PC-3 (cell line): Measurements from ENCODE around the gene TRAK1. TPM values are rescaled to one million over a fixed set of nuclear protein-coding genes. Genes with fewer than 3 reads are reported as not detected.

Source experiments
- ATAC-seq: fragments of 200-7000 bp; cut with Tn5 transposase; 2 replicates; pipeline ENCODE4 v1.9.1; 2020; ENCODE audit warnings: mild to moderate bottlenecking, moderate library complexity
- BruUV-seq: library from RNA; stranded (reverse); fragments of 400-500 nt; replicated peaks from 2 replicates; lab custom pipeline; 2021; lab: Mats Ljungman, UMichigan
- CTCF ChIA-PET: fragments of 300-600 bp; sonication (Branson Sonifier 250); formaldehyde crosslinking; loops from one replicate; lab custom pipeline; 2022; ENCODE audit warnings: antibody characterized with exemption; lab: Charles Lee
- POLR2A ChIA-PET: fragments of 300-600 bp; sonication (Branson Sonifier 250); formaldehyde crosslinking; loops from one replicate; lab custom pipeline; 2022; ENCODE audit warnings: antibody characterized with exemption; ENCODE audit not compliant: unreplicated experiment; lab: Charles Lee
- DNase-seq: peaks from one replicate; pipeline ENCODE4 v3.0.0-alpha.2; 2015
- H2AFZ ChIP-seq: fragments of 300-600 bp; sonication (generic); 2 replicates; pipeline ENCODE4 v1.6.0; 2016; ENCODE audit warnings: antibody characterized with exemption, low read length
- H3F3A ChIP-seq: fragments of 300-600 bp; sonication (generic); one replicate; pipeline ENCODE4 v1.6.0; 2017; ENCODE audit warnings: antibody characterized with exemption, low read length, control low read depth, mild to moderate bottlenecking; ENCODE audit not compliant: unreplicated experiment
- H3K27ac ChIP-seq: fragments of 300-600 bp; sonication (generic); 2 replicates; pipeline ENCODE4 v1.5.1; 2016; ENCODE audit warnings: mild to moderate bottlenecking, low read length
- H3K27me3 ChIP-seq: fragments of 300-600 bp; sonication (generic); 2 replicates; pipeline ENCODE4 v1.6.1; 2016; ENCODE audit warnings: low read length, mixed read lengths
- H3K36me3 ChIP-seq: fragments of 300-600 bp; sonication (generic); 2 replicates; pipeline ENCODE4 v1.6.1; 2016; ENCODE audit warnings: low read depth, mixed run types, low read length, mixed read lengths
- H3K4me1 ChIP-seq: fragments of 300-600 bp; sonication (generic); 2 replicates; pipeline ENCODE4 v1.5.1; 2016; ENCODE audit warnings: low read length; ENCODE audit not compliant: insufficient read depth
- H3K4me2 ChIP-seq: fragments of 300-600 bp; sonication (generic); 2 replicates; pipeline ENCODE4 v1.6.0; 2016; ENCODE audit warnings: low read length
- H3K4me3 ChIP-seq: fragments of 300-600 bp; sonication (generic); 2 replicates; pipeline ENCODE4 v1.5.1; 2016; ENCODE audit warnings: mild to moderate bottlenecking, low read length, mixed read lengths
- H3K79me2 ChIP-seq: fragments of 300-600 bp; sonication (generic); 2 replicates; pipeline ENCODE4 v1.6.1; 2017; ENCODE audit warnings: low read length, mixed read lengths
- H3K9ac ChIP-seq: fragments of 300-600 bp; sonication (generic); 2 replicates; pipeline ENCODE4 v1.6.0; 2016; ENCODE audit warnings: mild to moderate bottlenecking, low read length
- H3K9me2 ChIP-seq: fragments of 300-600 bp; sonication (generic); replicated peaks from 2 replicates; pipeline ENCODE4 v1.6.1; 2016; ENCODE audit warnings: mixed run types, low read length, mixed read lengths
- H3K9me3 ChIP-seq: fragments of 300-600 bp; sonication (generic); 2 replicates; pipeline ENCODE4 v1.6.1; 2016; ENCODE audit warnings: low read length, mixed read lengths
- H4K20me1 ChIP-seq: fragments of 300-600 bp; sonication (generic); 2 replicates; pipeline ENCODE4 v1.6.1; 2016; ENCODE audit warnings: low read length, mixed read lengths
- EZH2 ChIP-seq: fragments of 300-600 bp; sonication (generic); IDR thresholded peaks from one replicate; pipeline ENCODE4 v1.6.1; 2017; ENCODE audit warnings: antibody characterized with exemption, mild to moderate bottlenecking, low read length; ENCODE audit not compliant: unreplicated experiment
- EZH2phosphoT487 ChIP-seq: fragments of 300-600 bp; sonication (generic); IDR thresholded peaks from 2 replicates; pipeline ENCODE4 v1.6.1; 2018; ENCODE audit warnings: mild to moderate bottlenecking, antibody characterized with exemption, low read length, borderline replicate concordance
- intact Hi-C: fragments of 100-400 bp; cut with micrococcal nuclease; formaldehyde crosslinking; loops from 2 replicates; pipeline ENCODE4 v1.9.0; 2023
- total RNA-seq: library from RNA; depleted of rRNA; stranded (reverse); fragments of >200 nt; gene quantifications from 2 replicates; pipeline ENCODE4 v1.2.3, GENCODE V29; 2014
- TF ChIP-seq, protein P1 (sequence below): fragments of 300-600 bp; sonication (generic); conservative IDR thresholded peaks from 2 replicates; pipeline ENCODE4 v1.5.1; 2017; ENCODE audit warnings: antibody characterized with exemption, low read depth, mild to moderate bottlenecking, low read length

Gene TRAK1
- total RNA-seq, 1 experiment from 2014 or later = 23.4 TPM

DNA sequence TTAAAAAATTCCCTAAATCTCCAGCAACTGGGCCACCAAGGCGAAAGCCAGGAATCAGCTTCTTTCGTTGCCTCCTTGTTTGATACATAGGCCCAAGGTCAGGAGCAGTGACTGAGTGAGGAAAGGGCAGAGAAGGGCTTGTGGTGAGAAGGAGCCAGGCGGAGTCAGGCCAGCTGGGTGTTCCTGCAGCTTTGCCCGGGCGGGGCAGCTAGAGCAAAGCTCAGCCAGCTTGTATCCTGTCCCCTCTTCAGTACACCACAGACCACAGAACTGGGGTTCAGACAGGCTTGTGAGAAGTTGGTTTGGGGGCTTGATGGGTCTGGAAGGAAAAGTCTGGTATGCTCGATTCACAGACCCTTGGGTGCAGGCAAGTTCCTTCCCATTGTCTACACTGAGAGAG lies 122.3 kb downstream of the TRAK1 start:
- no TSS peak for BruUV-seq
- Histone ChIP-seq H3K36me3 (no peaks in the 10 kb centered on the region), H3K9me2 (no peaks in the 10 kb centered on the region), H3K9me3 (no peaks in the 10 kb centered on the region), H3F3A (no peaks in the 10 kb centered on the region), H2AFZ (no peak overlapping the region), H3K4me1 (peaks cover 15% of the 10 kb centered on the region; the same call in 1 of the 2 replicates), H3K4me3 (no peak overlapping the region), H4K20me1 (no peaks in the 10 kb centered on the region), H3K79me2 (no peaks in the 10 kb centered on the region), H3K9ac (no peak overlapping the region), H3K27ac (no peak overlapping the region), H3K27me3 (no peaks in the 10 kb centered on the region), H3K4me2 (no peak overlapping the region)
- peak; percentile 58 for ATAC-seq
- no peak for DNase-seq
- intact Hi-C loops = no loop called here
- POLR2A ChIA-PET = no interaction called here
- CTCF ChIA-PET = no interaction called here
- TF ChIP-seq EZH2 (no peak), EZH2phosphoT487 (no peak)
- TF ChIP-seq, protein P1, sequence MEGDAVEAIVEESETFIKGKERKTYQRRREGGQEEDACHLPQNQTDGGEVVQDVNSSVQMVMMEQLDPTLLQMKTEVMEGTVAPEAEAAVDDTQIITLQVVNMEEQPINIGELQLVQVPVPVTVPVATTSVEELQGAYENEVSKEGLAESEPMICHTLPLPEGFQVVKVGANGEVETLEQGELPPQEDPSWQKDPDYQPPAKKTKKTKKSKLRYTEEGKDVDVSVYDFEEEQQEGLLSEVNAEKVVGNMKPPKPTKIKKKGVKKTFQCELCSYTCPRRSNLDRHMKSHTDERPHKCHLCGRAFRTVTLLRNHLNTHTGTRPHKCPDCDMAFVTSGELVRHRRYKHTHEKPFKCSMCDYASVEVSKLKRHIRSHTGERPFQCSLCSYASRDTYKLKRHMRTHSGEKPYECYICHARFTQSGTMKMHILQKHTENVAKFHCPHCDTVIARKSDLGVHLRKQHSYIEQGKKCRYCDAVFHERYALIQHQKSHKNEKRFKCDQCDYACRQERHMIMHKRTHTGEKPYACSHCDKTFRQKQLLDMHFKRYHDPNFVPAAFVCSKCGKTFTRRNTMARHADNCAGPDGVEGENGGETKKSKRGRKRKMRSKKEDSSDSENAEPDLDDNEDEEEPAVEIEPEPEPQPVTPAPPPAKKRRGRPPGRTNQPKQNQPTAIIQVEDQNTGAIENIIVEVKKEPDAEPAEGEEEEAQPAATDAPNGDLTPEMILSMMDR = no peak

DNA sequence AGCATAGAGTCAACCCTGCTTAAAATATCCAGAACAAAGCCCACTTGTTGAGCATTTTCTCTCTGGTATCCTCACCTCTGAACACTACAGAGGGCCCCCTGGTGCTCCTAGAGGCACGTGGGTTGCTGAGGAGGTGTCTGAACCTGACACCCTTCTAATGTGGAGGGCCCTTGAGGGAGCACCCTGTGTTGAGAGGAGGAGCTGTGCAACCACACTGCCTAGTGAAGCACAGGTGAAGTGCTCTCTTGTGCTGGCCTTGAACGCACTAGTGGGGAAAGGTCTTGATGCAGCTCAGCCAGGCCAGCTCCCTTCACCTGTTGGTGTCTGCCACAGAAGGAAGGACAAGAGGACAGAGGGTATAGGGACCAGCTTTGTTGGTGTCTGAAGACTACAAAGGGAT lies 122.9 kb downstream of the TRAK1 start:
- H4K20me1 ChIP-seq = no peaks in the 10 kb centered on the region
- no peaks in the 10 kb centered on the region for H3K36me3 ChIP-seq
- peaks cover 15% of the 10 kb centered on the region; the same call in 1 of the 2 replicates for H3K4me1 ChIP-seq
- H3K4me2 ChIP-seq = no peak overlapping the region
- no peaks in the 10 kb centered on the region for H3K79me2 ChIP-seq
- H3K4me3 ChIP-seq = no peak overlapping the region
- no peak overlapping the region for H3K9ac ChIP-seq
- no peak for DNase-seq
- no peak overlapping the region for H2AFZ ChIP-seq
- TF ChIP-seq EZH2 = no peak
- no peak for TF ChIP-seq EZH2phosphoT487
- TF ChIP-seq, protein P1 = no peak
- CTCF ChIA-PET = interaction anchor here (1.1 kb wide), 1 partner anchor 23 kb away, joined by 4 read pairs; no protein-coding TSS in a partner anchor
- BruUV-seq = no TSS peak
- POLR2A ChIA-PET = no interaction called here
- H3K9me3 ChIP-seq = no peaks in the 10 kb centered on the region
- no peak overlapping the region for H3K27ac ChIP-seq
- H3K27me3 ChIP-seq = no peaks in the 10 kb centered on the region
- no peaks in the 10 kb centered on the region for H3K9me2 ChIP-seq
- H3F3A ChIP-seq = no peaks in the 10 kb centered on the region
- intact Hi-C loops = no loop called here
- ATAC-seq = no peak; the same call in 1 of the 2 replicates

DNA sequence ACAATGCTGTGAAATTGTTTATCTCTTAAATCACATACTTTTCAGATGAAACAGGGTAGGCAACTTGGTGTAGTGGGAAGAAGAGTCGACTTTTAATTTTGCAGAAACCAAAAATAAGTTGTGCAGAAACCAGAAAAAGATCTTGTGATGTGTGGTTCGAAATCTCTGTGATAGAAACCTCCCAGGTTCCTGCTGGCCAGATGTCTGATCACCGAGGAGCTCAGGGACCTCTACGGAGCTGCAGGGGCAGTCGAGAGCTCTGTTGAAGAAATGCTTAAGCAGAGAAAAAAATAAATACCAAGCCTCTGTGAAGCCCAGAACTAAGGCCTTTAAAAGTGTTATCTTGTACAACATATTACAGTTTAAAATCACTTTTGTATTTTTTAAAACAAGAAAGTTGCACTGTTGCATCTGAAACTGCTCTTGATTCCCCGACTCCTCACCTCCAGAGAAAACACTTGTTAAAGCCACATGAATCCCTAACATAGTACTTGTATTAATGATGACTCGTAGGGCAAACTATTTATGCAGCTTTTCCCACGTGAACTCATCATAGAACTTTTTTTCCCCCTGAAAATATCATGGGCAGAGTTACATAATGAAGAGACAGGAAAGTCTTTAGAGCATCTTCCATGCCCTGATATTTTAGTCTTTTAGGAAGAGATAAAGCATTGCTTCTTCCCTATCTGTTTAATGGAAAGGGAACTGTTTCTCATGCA lies 123.6 kb downstream of the TRAK1 start:
- POLR2A ChIA-PET = no interaction called here

More for the DNA sequence above, 123.6 kb downstream of the TRAK1 start:
- H3K36me3 ChIP-seq = no peaks in the 10 kb centered on the region
- no peaks in the 10 kb centered on the region for H3K9me2 ChIP-seq
- no peak overlapping the region for H3K4me3 ChIP-seq
- intact Hi-C loops = no loop called here
- no TSS peak for BruUV-seq
- H3K27me3 ChIP-seq = no peaks in the 10 kb centered on the region
- CTCF ChIA-PET = interaction anchor here (0.7 to 1.1 kb wide), 2 partner anchors 15 to 23 kb away, joined by 3 to 4 read pairs; no protein-coding TSS in a partner anchor
- no peak for TF ChIP-seq EZH2phosphoT487
- no peak for TF ChIP-seq EZH2
- TF ChIP-seq, protein P1 = no peak
- DNase-seq (peak; percentile 44), ATAC-seq (peak; percentile 71)
- no peaks in the 10 kb centered on the region for H3K9me3 ChIP-seq
- no peaks in the 10 kb centered on the region for H4K20me1 ChIP-seq
- H2AFZ ChIP-seq = no peak overlapping the region
- H3K9ac ChIP-seq = no peak overlapping the region
- H3K4me1 ChIP-seq = peaks cover 15% of the 10 kb centered on the region; the same call in 1 of the 2 replicates
- H3K4me2 ChIP-seq = no peak overlapping the region
- H3K27ac ChIP-seq = no peak overlapping the region
- H3K79me2 ChIP-seq = no peaks in the 10 kb centered on the region
- H3F3A ChIP-seq = no peaks in the 10 kb centered on the region
